Measurements from ENCODE around the gene MTUS2. TPM values are rescaled to one million over a fixed set of nuclear protein-coding genes. Genes with fewer than 3 reads are reported as not detected.

MTUS2 gene
- total and polyA plus RNA-seq, 3 experiments from 2014 or later: 0.60 TPM; not detected in 2

- peaks cover 0 to 10% (median 8%) of the 10 kb centered on the region in 5 donors for H3K9me3 Mint-ChIP-seq
These were observed 446.9 kb downstream of the MTUS2 start for GRCh38 chr13:29266756-29267733.

DNA sequence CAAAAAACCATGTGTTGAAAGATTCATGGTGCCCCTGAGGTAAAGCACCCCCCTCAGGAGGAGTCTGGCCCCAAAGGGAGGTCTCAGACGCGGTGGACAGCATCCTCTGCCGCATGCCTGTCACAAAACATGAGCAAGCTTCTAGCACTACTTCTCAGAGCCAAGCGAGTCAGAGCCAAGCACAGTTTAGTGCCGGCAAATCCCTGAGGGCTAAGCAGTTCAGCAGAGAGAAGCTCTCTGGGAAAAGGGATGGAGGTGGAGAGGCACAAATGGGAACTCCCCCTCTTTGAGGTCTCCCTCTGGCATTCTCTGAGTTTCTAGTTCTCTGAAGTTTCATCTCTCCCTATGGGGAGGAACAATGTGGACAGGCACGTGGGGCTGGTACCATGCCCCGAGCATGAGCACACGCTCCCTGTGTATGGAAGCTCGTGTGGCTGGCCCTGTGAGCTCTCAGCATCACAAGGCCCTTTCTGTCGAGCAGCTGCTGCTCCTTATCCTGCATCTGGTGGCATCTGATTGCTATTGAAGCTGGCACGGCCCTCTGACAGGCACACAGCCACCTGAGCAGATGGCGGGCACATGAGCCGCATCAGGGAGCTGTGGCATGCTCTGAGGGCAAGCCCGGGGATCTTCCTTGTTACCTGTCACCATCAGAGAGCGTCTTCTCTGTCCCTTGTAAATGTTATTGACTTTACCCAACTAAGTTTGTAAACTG, 450.3 kb downstream of the MTUS2 start:
- POLR2A ChIA-PET: no interaction called here
- no peak overlapping the region for H3K27ac ChIP-seq (ENCODE audit: low read depth, low read length)
- H3K9me3 ChIP-seq (ENCODE audit: low read length): no peaks in the 10 kb centered on the region
- CTCF ChIA-PET: no interaction called here
- peaks cover 0 to 4% (median 0%) of the 10 kb centered on the region in 5 donors for H3K9me3 Mint-ChIP-seq
- no peaks in the 10 kb centered on the region for H3K36me3 ChIP-seq (ENCODE audit: insufficient read depth, low read length)
- no peak overlapping the region for H3K4me3 ChIP-seq (ENCODE audit: low read length)
- no peaks in the 10 kb centered on the region for H3K36me3 Mint-ChIP-seq
- H3K27me3 ChIP-seq (ENCODE audit: insufficient read depth, low read length, poor library complexity, severe bottlenecking): no peaks in the 10 kb centered on the region
- H3K27ac Mint-ChIP-seq: no peak overlapping the region
- no peak for DNase-seq
- H3K4me1 ChIP-seq (ENCODE audit: insufficient read depth, low read length): no peaks in the 10 kb centered on the region
- no peak overlapping the region for H3K4me3 Mint-ChIP-seq
- H3K27me3 Mint-ChIP-seq: peaks cover under 1 to 3% of the 10 kb centered on the region in 2 donors
- no peaks in the 10 kb centered on the region for H3K4me1 Mint-ChIP-seq

More at GRCh38 chr13:29266756-29267733, 446.9 kb downstream of the MTUS2 start:
- H3K27ac Mint-ChIP-seq: peak overlapping the region in 1 of 8 donors; percentile 13
- no peaks in the 10 kb centered on the region for H3K36me3 ChIP-seq (ENCODE audit: insufficient read depth, low read length)
- no peak for DNase-seq
- no peak overlapping the region for H3K4me3 Mint-ChIP-seq
- ChIA-PET POLR2A (no interaction called here), CTCF (no interaction called here)
- no peaks in the 10 kb centered on the region for H3K27me3 ChIP-seq (ENCODE audit: insufficient read depth, low read length, poor library complexity, severe bottlenecking)
- no peaks in the 10 kb centered on the region for H3K36me3 Mint-ChIP-seq
- H3K27me3 Mint-ChIP-seq: peaks cover 0 to 3% of the 10 kb centered on the region in 2 donors
- no peaks in the 10 kb centered on the region for H3K9me3 ChIP-seq (ENCODE audit: low read length)
- no peaks in the 10 kb centered on the region for H3K4me1 ChIP-seq (ENCODE audit: insufficient read depth, low read length)
- no peak overlapping the region for H3K4me3 ChIP-seq (ENCODE audit: low read length)
- no peaks in the 10 kb centered on the region for H3K4me1 Mint-ChIP-seq
- no peak overlapping the region for H3K27ac ChIP-seq (ENCODE audit: low read depth, low read length)

DNA sequence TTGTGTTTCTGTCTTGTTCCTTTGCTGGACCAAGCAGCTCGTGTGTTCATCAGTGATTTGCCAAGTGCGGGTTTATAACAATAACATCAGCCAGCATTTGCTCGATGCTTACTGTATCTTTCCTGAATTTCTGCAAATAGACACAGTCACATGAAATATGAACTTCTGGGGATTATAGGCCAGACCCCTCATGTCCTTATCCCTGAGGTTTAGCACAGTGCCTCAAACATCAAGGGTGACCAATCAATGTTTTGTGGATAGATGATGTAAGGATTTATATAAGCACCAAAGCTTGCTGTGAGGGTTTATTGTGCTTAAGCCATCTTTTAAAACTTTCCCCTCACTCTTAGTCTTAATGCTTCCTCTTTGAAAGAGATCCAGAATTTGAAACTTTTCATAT, 451.5 kb downstream of the MTUS2 start:
- no peak for DNase-seq
- ChIA-PET POLR2A (no interaction called here), CTCF (no interaction called here)
- no peaks in the 10 kb centered on the region for H3K9me3 ChIP-seq (ENCODE audit: low read length)
- peaks cover 4 to 5% of the 10 kb centered on the region in 2 donors for H3K27me3 Mint-ChIP-seq
- H3K27me3 ChIP-seq (ENCODE audit: insufficient read depth, low read length, poor library complexity, severe bottlenecking): no peaks in the 10 kb centered on the region
- H3K4me1 ChIP-seq (ENCODE audit: insufficient read depth, low read length): no peaks in the 10 kb centered on the region
- peaks cover 0 to 2% (median 0%) of the 10 kb centered on the region in 5 donors for H3K9me3 Mint-ChIP-seq
- no peaks in the 10 kb centered on the region for H3K36me3 Mint-ChIP-seq
- H3K4me3 ChIP-seq (ENCODE audit: low read length): no peak overlapping the region
- H3K4me3 Mint-ChIP-seq: no peak overlapping the region
- H3K27ac ChIP-seq (ENCODE audit: low read depth, low read length): no peak overlapping the region
- no peaks in the 10 kb centered on the region for H3K36me3 ChIP-seq (ENCODE audit: insufficient read depth, low read length)
- H3K27ac Mint-ChIP-seq: no peak overlapping the region
- H3K4me1 Mint-ChIP-seq: no peaks in the 10 kb centered on the region

DNA sequence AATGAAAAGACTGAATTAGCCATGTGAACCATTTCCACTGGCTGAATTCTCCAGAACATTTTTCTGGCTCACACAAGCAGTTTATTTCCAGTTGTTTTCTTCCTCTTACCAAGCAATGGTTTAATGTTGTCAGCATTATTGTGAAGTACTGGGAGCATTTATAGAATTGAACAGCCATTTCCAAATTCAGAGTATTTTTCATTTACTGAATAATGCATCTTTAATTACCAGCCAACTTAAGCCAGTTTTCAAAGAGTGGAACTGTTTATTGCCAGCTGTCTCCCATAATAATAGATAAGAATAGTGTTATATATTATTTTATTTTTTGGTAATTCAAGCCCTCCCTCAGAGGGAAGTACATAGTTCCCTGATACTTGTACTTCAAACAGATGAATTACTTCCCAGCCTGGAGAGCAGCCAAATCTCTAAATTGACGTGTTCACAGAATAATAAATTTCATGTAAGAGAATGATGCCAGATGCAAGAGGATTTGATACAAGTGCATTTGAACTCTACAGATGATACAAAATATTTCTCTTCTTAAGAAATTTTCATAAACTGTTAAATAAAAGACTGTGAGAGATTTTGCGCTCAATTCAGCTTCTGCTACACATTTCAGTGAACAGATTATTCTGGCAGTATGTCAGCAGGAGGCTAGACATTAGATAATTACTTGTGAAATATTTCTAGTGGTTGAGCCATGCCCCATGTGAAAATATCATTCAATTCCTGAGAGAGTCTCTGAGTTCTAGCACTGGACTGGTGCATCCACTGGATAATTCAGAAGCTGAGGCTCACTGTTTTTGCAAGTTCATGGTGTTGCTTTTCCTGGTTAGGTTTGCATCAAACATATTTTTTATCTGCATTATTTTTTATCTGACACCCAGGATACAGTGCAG, 459.5 kb downstream of the MTUS2 start:
- Mint-ChIP-seq H3K9me3 (peaks cover 0 to 3% (median 0%) of the 10 kb centered on the region in 5 donors), H3K36me3 (no peaks in the 10 kb centered on the region), H3K27me3 (peaks cover 2 to 20% of the 10 kb centered on the region in 2 donors), H3K4me3 (no peak overlapping the region), H3K27ac (no peak overlapping the region), H3K4me1 (no peaks in the 10 kb centered on the region)
- ChIA-PET CTCF (no interaction called here), POLR2A (no interaction called here)
- Histone ChIP-seq H3K36me3 (ENCODE audit: insufficient read depth, low read length) (no peaks in the 10 kb centered on the region), H3K9me3 (ENCODE audit: low read length) (no peaks in the 10 kb centered on the region), H3K4me1 (ENCODE audit: insufficient read depth, low read length) (no peaks in the 10 kb centered on the region), H3K27me3 (ENCODE audit: insufficient read depth, low read length, poor library complexity, severe bottlenecking) (no peaks in the 10 kb centered on the region), H3K4me3 (ENCODE audit: low read length) (no peak overlapping the region), H3K27ac (ENCODE audit: low read depth, low read length) (no peak overlapping the region)
- no peak for DNase-seq

GRCh38 chr13:29281932-29282495, 461.9 kb downstream of the MTUS2 start:
- ChIA-PET POLR2A (no interaction called here), CTCF (no interaction called here)
- Histone ChIP-seq H3K36me3 (ENCODE audit: insufficient read depth, low read length) (no peaks in the 10 kb centered on the region), H3K27me3 (ENCODE audit: insufficient read depth, low read length, poor library complexity, severe bottlenecking) (no peaks in the 10 kb centered on the region), H3K4me1 (ENCODE audit: insufficient read depth, low read length) (no peaks in the 10 kb centered on the region), H3K27ac (ENCODE audit: low read depth, low read length) (no peak overlapping the region), H3K9me3 (ENCODE audit: low read length) (no peaks in the 10 kb centered on the region), H3K4me3 (ENCODE audit: low read length) (no peak overlapping the region)
- peaks cover 0 to 2% (median 0%) of the 10 kb centered on the region in 5 donors for H3K9me3 Mint-ChIP-seq
- H3K36me3 Mint-ChIP-seq: no peaks in the 10 kb centered on the region
- no peaks in the 10 kb centered on the region for H3K4me1 Mint-ChIP-seq
- H3K27ac Mint-ChIP-seq: no peak overlapping the region
- DNase-seq: no peak
- no peak overlapping the region for H3K4me3 Mint-ChIP-seq
- H3K27me3 Mint-ChIP-seq: peaks cover 0 to 14% of the 10 kb centered on the region in 2 donors

DNA sequence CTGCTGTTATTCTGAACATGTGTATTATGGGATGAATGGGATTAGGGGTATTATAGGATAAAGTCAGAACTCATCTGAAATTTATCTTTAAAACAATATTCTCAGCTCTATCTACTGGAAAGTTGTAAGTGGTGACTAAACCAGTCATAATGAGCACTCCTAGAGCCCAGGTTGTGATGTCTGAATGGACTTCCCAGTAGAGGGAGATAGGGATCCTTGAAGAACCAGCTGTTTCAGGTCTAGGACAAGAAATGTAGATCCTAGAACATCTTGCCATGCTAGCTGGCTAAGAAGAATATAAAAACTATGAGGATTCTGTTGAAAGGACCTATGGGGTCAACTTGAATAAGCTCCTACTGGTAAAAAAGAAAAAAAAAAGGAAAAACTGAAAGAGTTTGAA, 464.6 kb downstream of the MTUS2 start:
- POLR2A ChIA-PET: no interaction called here
- H3K27ac ChIP-seq (ENCODE audit: low read depth, low read length): no peak overlapping the region
- CTCF ChIA-PET: interaction anchor here (0.7 kb wide), 1 partner anchor 109 kb away, joined by 3 read pairs; no protein-coding TSS in a partner anchor

DNA sequence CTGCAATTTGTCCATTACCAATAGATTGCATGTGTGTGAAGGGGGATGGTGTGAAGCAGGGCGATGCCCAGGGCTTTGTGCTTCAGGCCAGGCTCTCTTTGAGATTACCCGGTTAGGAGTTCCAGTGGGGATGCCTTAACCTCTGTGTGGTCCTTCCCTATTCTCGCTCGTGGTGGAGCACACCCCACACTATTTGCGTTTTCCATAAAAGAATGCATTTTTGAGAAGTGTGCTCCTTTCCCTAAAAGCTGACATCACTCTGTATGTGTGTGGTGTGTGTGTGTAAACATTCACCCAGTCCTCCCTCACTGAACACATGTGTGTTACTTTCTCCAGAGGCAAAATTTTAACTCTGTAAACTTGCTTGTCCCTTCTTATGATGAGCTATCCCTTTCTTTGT, 467.1 kb downstream of the MTUS2 start:
- POLR2A ChIA-PET: no interaction called here
- no peaks in the 10 kb centered on the region for H3K9me3 ChIP-seq (ENCODE audit: low read length)
- H3K36me3 ChIP-seq (ENCODE audit: insufficient read depth, low read length): no peaks in the 10 kb centered on the region
- no peaks in the 10 kb centered on the region for H3K36me3 Mint-ChIP-seq
- H3K4me3 ChIP-seq (ENCODE audit: low read length): no peak overlapping the region
- no peaks in the 10 kb centered on the region for H3K27me3 ChIP-seq (ENCODE audit: insufficient read depth, low read length, poor library complexity, severe bottlenecking)
- CTCF ChIA-PET: no interaction called here
- H3K27ac ChIP-seq (ENCODE audit: low read depth, low read length): no peak overlapping the region
- no peaks in the 10 kb centered on the region for H3K4me1 Mint-ChIP-seq
- DNase-seq: no peak
- peaks cover 0 to 5% of the 10 kb centered on the region in 2 donors for H3K27me3 Mint-ChIP-seq
- H3K27ac Mint-ChIP-seq: no peak overlapping the region
- no peaks in the 10 kb centered on the region for H3K4me1 ChIP-seq (ENCODE audit: insufficient read depth, low read length)
- H3K4me3 Mint-ChIP-seq: no peak overlapping the region
- peaks cover 0 to 2% (median 0%) of the 10 kb centered on the region in 5 donors for H3K9me3 Mint-ChIP-seq

More for the DNA sequence above, 464.6 kb downstream of the MTUS2 start:
- Histone ChIP-seq H3K4me3 (ENCODE audit: low read length) (no peak overlapping the region), H3K27me3 (ENCODE audit: insufficient read depth, low read length, poor library complexity, severe bottlenecking) (no peaks in the 10 kb centered on the region), H3K4me1 (ENCODE audit: insufficient read depth, low read length) (no peaks in the 10 kb centered on the region), H3K36me3 (ENCODE audit: insufficient read depth, low read length) (no peaks in the 10 kb centered on the region), H3K9me3 (ENCODE audit: low read length) (no peaks in the 10 kb centered on the region)
- no peak overlapping the region for H3K4me3 Mint-ChIP-seq
- peaks cover 0 to 2% (median 0%) of the 10 kb centered on the region in 5 donors for H3K9me3 Mint-ChIP-seq
- H3K36me3 Mint-ChIP-seq: no peaks in the 10 kb centered on the region
- peaks cover 0 to 10% of the 10 kb centered on the region in 2 donors for H3K27me3 Mint-ChIP-seq
- DNase-seq: no peak
- H3K4me1 Mint-ChIP-seq: no peaks in the 10 kb centered on the region
- H3K27ac Mint-ChIP-seq: no peak overlapping the region
